Stimulated activated naive CD8-positive, alpha-beta T cell treated with anti-CD3 and anti-CD28 coated beads, Interleukin-15, Interleukin-2, amounts not matched to agents 100 ng/mL and 50 ng/mL, for 24 hours (primary cell): Measurements from ENCODE around the gene NACC1.
A peak's percentile ranks its signal among the peaks of the same experiment; 100 is the strongest.

Experiments used
- H3K27ac Mint-ChIP-seq: one replicate; pipeline ENCODE4 v1.8.0; 2021; ENCODE audit warnings: mild to moderate bottlenecking, mixed read lengths
- H3K27me3 Mint-ChIP-seq: one replicate; pipeline ENCODE4 v1.8.0; 2021; ENCODE audit warnings: mixed read lengths
- H3K36me3 Mint-ChIP-seq: one replicate; pipeline ENCODE4 v1.8.0; 2021; ENCODE audit warnings: low read depth, mixed read lengths
- H3K4me1 Mint-ChIP-seq: one replicate; pipeline ENCODE4 v1.8.0; 2021; ENCODE audit warnings: low read depth, mixed read lengths
- H3K4me3 Mint-ChIP-seq: one replicate; pipeline ENCODE4 v1.8.0; 2021; ENCODE audit warnings: mild to moderate bottlenecking, mixed read lengths
- H3K9me3 Mint-ChIP-seq: one replicate; pipeline ENCODE4 v1.8.0; 2021; ENCODE audit warnings: mixed read lengths

NACC1 gene

GRCh38 chr19:13117772-13118423 is at the start of gene NACC1:
NACC1 (plus strand) TSS chr19:13118264; CDS start chr19:13135208, 16,944 bp downstream.
- Mint-ChIP-seq H3K27ac (peak within 1 kb of the TSS; percentile 93), H3K36me3 (peaks cover 28% of the 10 kb centered on the region), H3K9me3 (no peaks in the 10 kb centered on the region), H3K27me3 (no peaks in the 10 kb centered on the region), H3K4me1 (peaks cover 73% of the 10 kb centered on the region), H3K4me3 (peak within 1 kb of the TSS; percentile 98)

- Mint-ChIP-seq H3K4me1 (no peaks in the 10 kb centered on the region), H3K27me3 (no peaks in the 10 kb centered on the region), H3K36me3 (no peaks in the 10 kb centered on the region), H3K9me3 (no peaks in the 10 kb centered on the region), H3K4me3 (no peak overlapping the region), H3K27ac (no peak overlapping the region)
Measured at GRCh38 chr19:13069415-13070359, 48.4 kb upstream of the NACC1 start.

GRCh38 chr19:13070425-13071140 is 47.5 kb upstream of the NACC1 start:
- Mint-ChIP-seq H3K27me3 (no peaks in the 10 kb centered on the region), H3K9me3 (no peaks in the 10 kb centered on the region), H3K27ac (no peak overlapping the region), H3K4me3 (no peak overlapping the region), H3K36me3 (no peaks in the 10 kb centered on the region), H3K4me1 (no peaks in the 10 kb centered on the region)

GRCh38 chr19:13071444-13072187 is 46.4 kb upstream of the NACC1 start:
- Mint-ChIP-seq H3K4me3 (no peak overlapping the region), H3K4me1 (no peaks in the 10 kb centered on the region), H3K27ac (no peak overlapping the region), H3K9me3 (no peaks in the 10 kb centered on the region), H3K36me3 (no peaks in the 10 kb centered on the region), H3K27me3 (no peaks in the 10 kb centered on the region)

GRCh38 chr19:13072188-13072908 is 45.7 kb upstream of the NACC1 start:
- Mint-ChIP-seq H3K9me3 (no peaks in the 10 kb centered on the region), H3K4me3 (no peak overlapping the region), H3K27me3 (no peaks in the 10 kb centered on the region), H3K4me1 (no peaks in the 10 kb centered on the region), H3K36me3 (no peaks in the 10 kb centered on the region), H3K27ac (no peak overlapping the region)

- no peaks in the 10 kb centered on the region for H3K27me3 Mint-ChIP-seq
- H3K9me3 Mint-ChIP-seq = no peaks in the 10 kb centered on the region
- no peaks in the 10 kb centered on the region for H3K4me1 Mint-ChIP-seq
- H3K36me3 Mint-ChIP-seq = no peaks in the 10 kb centered on the region
- H3K4me3 Mint-ChIP-seq = no peak overlapping the region
- no peak overlapping the region for H3K27ac Mint-ChIP-seq
Measured at GRCh38 chr19:13073263-13073662, 44.8 kb upstream of the NACC1 start.

GRCh38 chr19:13074378-13074777 is 43.7 kb upstream of the NACC1 start:
- Mint-ChIP-seq H3K27me3 (no peaks in the 10 kb centered on the region), H3K36me3 (no peaks in the 10 kb centered on the region), H3K27ac (no peak overlapping the region), H3K4me3 (no peak overlapping the region), H3K9me3 (no peaks in the 10 kb centered on the region), H3K4me1 (no peaks in the 10 kb centered on the region)

GRCh38 chr19:13076320-13076719 is 41.7 kb upstream of the NACC1 start:
- Mint-ChIP-seq H3K4me1 (no peaks in the 10 kb centered on the region), H3K9me3 (no peaks in the 10 kb centered on the region), H3K27ac (no peak overlapping the region), H3K27me3 (no peaks in the 10 kb centered on the region), H3K4me3 (no peak overlapping the region), H3K36me3 (no peaks in the 10 kb centered on the region)

- Mint-ChIP-seq H3K9me3 (no peaks in the 10 kb centered on the region), H3K4me3 (no peak overlapping the region), H3K4me1 (no peaks in the 10 kb centered on the region), H3K36me3 (no peaks in the 10 kb centered on the region), H3K27me3 (no peaks in the 10 kb centered on the region), H3K27ac (no peak overlapping the region)
Measured at GRCh38 chr19:13076787-13077186, 41.3 kb upstream of the NACC1 start.

- no peaks in the 10 kb centered on the region for H3K27me3 Mint-ChIP-seq
- no peak overlapping the region for H3K27ac Mint-ChIP-seq
Measured at GRCh38 chr19:13077240-13077639, 40.8 kb upstream of the NACC1 start.

GRCh38 chr19:13078381-13078780 is 39.7 kb upstream of the NACC1 start:
- no peaks in the 10 kb centered on the region for H3K9me3 Mint-ChIP-seq

More at GRCh38 chr19:13077240-13077639, 40.8 kb upstream of the NACC1 start:
- Mint-ChIP-seq H3K36me3 (no peaks in the 10 kb centered on the region), H3K9me3 (no peaks in the 10 kb centered on the region), H3K4me1 (no peaks in the 10 kb centered on the region), H3K4me3 (no peak overlapping the region)

GRCh38 chr19:13078897-13079541 is 39.0 kb upstream of the NACC1 start:
- H3K27me3 Mint-ChIP-seq = no peaks in the 10 kb centered on the region
- H3K4me3 Mint-ChIP-seq = no peak overlapping the region
- H3K4me1 Mint-ChIP-seq = no peaks in the 10 kb centered on the region
- H3K27ac Mint-ChIP-seq = no peak overlapping the region
- no peaks in the 10 kb centered on the region for H3K9me3 Mint-ChIP-seq
- H3K36me3 Mint-ChIP-seq = no peaks in the 10 kb centered on the region

More at GRCh38 chr19:13078381-13078780, 39.7 kb upstream of the NACC1 start:
- no peak overlapping the region for H3K27ac Mint-ChIP-seq
- H3K4me1 Mint-ChIP-seq = no peaks in the 10 kb centered on the region
- H3K4me3 Mint-ChIP-seq = no peak overlapping the region
- H3K36me3 Mint-ChIP-seq = no peaks in the 10 kb centered on the region
- H3K27me3 Mint-ChIP-seq = no peaks in the 10 kb centered on the region

- no peaks in the 10 kb centered on the region for H3K4me1 Mint-ChIP-seq
- H3K27me3 Mint-ChIP-seq = no peaks in the 10 kb centered on the region
Measured at GRCh38 chr19:13079542-13079986, 38.5 kb upstream of the NACC1 start.

More at GRCh38 chr19:13079542-13079986, 38.5 kb upstream of the NACC1 start:
- Mint-ChIP-seq H3K36me3 (no peaks in the 10 kb centered on the region), H3K9me3 (no peaks in the 10 kb centered on the region), H3K27ac (no peak overlapping the region), H3K4me3 (no peak overlapping the region)
